ENCODE measurements around the gene GPRC5D.

GPRC5D gene

DNA sequence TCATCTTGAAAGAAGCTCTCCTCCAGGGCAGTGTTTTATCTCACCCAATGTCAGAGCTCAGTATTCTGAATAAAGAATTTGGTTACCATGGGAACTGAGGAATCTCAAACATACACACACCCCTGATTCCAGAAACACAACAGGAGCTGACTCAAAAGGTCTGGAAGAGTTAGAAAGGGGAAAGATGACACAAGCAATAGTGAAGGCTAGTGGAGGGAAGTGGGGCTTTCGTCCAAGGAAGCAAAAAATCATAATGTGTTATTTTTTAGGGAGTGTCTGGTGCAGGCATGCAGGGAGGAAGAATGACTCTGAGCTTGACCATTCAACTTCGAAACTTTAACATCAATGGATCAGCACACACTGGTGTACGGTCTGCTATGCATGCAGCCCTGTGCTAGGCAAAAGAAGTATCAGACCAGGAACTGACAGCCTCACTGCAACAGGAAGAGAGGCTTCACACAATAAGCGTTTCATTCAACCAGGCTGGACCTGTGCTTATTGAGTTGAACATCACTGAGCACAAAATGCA lies 27.8 kb upstream of the GPRC5D start:
- DNase-seq (ENCODE audit: low read depth), result no peak

DNA sequence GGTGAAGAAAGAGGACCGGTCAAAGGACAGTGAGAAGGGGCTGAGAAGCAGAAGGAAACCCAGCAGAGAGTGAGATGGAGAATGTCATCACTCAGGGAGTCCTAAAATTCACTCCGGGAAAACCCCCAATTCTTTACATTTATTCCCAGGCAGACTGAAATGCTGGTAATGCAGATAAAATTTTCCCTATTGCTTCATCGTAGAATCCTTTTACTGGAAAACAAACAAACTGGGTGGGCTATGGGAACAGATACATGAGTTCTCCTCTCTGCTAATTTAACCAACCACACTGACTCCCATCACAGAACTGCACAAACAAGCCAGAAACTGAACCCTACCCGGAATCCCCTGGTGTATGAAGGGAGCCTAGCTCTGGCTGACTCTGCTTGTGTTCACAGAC lies 27.2 kb upstream of the GPRC5D start:
- no peak for DNase-seq (ENCODE audit: low read depth)

DNA sequence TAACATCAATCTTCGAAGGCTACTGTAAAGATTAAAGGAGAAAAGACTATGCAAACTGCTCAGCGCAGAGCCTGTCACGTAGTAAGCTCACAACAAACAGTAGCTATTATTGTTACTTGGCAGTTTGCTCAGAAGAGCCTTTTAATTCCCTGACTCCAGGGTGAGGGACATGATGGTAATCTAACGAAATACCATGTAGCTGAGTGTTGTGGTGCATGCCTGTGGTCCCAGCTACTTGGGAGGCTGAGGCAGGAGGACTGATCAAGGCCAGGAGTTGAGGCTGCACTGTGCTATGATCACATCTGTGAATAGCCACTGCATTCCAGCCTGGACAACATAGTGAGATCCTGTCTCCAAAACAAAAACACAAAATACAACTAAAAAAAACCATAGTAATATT lies 25.3 kb upstream of the GPRC5D start:
- no peak for DNase-seq (ENCODE audit: low read depth)

DNA sequence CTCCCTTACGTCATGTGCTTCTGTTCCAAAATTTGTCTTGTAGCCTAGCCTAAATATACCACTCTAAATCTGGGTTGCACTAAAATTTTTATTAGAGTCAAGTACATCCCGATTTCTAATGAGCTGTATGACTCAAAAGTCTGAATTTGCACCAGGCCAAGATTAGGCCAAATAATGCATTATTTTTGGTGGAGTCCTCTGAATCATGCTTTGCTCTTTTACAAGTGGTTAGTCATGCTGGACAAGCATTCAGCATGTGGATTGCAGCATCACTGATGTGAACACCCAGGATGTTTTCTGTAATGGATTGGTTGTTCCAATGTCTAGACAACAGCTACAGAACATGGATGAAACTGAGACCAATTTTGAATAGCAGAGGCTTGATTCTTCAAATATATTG lies 24.4 kb upstream of the GPRC5D start:
- DNase-seq (ENCODE audit: low read depth), result no peak

DNA sequence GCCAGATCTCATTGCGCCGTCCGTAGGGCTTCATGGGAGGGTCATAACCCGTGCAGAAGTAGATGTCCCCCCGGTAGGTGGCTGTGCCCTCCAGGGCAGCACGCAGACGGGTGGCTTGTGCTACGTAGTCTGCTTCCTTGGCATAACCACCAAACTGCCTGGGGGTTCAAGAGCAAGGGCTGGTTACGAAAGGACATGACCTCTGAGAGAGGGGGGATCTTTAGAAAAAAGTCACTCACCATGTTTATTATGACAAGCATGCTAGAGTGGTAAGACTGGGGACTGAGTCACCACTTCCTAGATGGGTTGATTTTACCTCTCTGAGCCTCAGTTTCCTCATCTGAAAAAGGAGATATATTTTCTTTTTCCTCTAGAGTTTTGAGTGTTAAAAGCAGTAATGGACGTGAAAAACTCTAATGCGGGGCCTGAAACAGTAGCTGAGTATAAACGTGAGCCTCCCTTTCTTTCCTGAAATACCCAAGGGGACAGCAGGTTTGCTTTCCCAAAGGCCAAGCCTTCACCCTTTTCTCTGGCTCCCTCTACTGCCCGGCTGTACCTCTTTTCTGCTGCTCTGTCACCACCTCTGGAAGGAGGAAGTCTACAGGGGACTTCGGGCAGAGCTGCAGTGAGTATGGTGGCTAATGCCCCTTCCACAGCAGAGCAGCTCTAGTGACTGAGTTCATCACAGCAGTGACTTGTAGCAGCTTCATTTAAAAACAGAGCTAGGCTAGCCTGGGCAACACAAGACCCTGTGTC lies 23.5 kb upstream of the GPRC5D start:
- no peak for DNase-seq (ENCODE audit: low read depth)

DNA sequence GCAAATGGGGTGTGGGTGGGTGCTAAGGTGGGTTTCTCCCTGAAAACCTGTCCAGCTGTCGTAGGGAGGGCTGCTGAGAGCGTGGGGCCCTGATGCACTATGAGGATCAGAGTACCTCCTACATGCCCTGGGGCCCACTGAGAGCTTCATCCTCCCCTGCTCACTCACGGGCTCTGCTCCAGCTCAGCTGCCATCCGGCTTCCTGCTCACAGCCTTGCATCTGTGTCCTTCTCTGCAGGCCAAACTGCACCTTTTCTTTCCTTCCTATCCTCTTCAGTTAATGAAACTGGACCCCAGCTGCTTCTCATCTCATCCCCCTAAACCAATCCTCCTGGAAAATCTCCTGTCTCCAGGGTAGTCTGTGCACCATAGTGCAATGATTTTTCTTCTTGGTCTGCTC lies 22.2 kb upstream of the GPRC5D start:
- DNase-seq (ENCODE audit: low read depth), result no peak

DNA sequence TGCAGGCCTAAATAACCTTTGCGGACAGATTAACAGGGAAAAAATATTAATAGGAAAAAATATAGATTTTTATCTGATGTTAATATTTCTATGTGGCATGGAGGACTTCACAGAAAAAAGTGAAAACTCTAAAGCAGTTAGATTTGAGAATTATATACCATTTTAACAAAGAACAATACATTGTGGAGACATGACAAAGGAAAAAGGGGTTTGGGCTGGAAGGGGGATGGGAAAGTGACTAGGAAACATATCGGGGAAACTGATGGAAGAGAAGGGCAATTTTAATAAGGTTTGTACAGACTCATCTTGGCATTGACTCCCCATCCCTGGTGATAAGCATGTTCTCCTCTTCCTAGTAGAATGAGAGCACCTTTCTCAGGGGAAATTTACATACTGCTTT lies 21.0 kb upstream of the GPRC5D start:
- DNase-seq (ENCODE audit: low read depth), result no peak

DNA sequence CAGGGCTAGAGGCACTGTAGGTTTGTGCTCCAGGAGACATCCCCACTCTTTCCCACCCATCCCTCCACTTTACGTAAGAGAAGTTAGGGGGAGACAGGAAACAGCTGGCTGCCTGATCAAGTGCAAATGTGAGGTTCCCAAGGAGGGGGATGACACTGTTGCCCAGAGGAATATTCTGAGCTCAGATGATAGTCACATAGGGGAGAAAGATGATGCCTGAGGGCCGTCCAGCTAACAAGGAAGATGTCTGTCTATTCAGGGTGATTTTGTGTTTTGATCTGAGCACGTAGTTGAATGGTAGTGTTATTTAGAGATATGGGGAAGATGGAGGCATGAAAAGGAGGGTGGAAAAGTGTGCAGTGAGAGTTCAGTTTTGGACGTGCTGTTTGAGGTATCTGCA lies 13.9 kb upstream of the GPRC5D start:
- no peak for DNase-seq (ENCODE audit: low read depth)

DNA sequence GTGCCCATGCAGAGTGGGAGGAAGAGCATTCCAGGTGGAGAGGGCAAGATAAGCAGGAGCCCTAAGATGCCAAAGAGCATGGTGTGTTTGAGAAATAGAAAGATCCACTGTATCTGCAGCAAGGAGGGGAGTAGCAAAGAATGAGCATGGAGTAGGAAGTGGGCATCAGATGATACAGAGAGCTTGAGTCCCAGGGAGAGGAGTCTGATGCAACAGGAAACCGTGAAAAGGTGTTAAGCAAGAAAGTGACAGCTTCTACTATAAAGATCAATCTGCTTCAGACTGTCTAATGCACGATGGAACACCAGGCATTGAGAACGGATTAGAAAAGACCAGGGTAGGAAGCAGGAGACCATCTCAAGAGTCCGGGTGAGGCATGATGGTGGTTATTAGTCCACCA lies 12.3 kb upstream of the GPRC5D start:
- DNase-seq (ENCODE audit: low read depth), result no peak

DNA sequence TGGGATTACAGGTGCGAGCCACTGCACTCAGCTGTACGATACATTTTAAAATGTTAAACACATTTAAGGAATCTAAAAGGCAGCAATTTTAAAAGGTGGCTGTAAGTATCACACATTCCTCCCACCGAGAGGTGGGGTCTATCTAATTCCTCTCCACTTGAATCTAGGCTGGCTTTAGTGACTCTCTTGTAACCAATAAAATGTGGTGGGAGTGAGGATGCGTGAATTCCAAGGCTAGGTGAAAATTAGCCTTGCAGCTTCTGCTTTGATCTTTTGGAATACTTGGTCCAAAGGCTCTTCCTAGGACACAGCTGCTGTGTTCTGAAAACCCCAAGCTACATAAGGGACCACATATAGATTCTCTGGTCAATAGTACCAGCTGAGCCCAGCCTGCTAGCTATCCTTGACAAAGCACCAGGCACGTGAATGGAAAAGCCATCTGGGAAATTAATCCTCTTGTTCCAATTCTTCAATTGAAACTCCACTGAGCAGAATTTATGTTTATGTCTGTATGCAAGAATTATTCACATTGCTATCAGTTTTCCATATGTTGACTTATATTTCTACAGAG lies 8.8 kb upstream of the GPRC5D start:
- DNase-seq (ENCODE audit: low read depth), result no peak

DNA sequence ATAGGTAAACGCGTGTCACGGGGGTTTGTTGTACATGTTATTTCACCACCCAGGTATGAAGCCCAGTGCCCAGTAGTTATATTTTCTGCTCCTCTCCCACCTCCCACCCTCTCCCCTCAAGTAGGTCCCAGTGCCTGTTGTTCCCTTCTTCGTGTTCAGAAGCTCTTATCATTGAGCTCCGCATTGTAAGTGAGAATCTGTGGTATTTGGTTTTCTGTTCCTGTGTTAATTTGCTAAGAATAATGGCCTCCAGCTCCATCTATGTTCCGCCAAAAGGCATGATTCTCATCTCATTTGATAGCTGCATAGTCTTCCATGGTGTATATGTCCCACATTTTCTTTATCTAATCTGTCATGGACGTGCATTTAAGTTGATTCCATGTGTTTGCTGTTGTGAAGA lies 6.9 kb upstream of the GPRC5D start:
- DNase-seq (ENCODE audit: low read depth), result no peak

DNA sequence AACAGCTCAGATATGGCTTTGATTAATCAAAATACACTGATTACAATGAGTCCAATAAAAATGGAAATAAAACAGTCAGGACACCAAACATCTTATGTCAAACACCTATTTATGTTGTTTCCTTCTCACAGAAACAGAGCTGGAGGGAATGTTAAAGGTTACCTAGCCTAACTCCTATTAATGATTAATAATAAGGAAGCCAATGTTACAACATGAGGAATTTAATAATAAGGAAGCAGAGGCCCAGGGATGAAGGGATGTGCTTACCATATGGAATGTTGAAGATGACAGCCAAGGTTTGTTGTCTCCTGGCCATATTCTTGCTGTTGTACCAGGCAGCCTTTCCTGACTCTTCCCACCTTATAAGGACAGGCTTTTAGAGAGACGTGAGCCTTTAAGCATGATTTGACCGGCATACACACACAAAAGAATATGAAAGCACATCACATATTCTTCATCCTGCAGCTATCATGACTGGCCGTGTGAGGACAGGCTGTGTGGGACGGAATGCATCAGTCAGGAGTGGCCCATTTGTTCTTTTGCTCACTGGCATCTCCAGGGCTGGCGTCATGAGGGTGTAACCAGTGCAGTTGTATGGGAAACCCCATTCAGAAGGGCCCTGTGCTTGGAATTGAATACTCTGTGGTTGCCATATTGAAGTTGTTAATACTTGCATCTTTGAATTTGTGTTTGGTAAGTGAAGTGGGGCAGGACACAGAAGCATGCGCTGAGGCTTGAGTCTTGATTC lies 3.1 kb upstream of the GPRC5D start:
- no peak for DNase-seq (ENCODE audit: low read depth)

DNA sequence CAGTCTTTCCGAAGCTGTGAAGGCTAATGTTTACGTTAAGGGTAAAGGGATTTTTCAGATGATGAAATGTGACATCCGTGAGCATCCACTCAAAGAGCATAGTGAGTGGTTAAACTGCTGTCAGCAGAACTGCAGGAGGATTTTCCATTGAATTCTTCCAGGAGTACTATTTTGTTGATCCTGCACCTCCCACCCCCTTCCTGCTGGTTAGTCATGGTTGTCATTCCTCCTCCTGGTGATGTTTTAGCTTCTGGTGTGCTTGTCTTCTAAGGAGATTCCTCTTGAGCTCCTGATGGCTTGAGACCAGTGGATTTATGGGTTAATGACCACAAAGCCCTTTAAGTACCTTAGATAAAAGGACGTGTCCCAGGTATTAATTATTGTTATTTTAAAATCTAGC lies 2.4 kb upstream of the GPRC5D start:
- no peak for DNase-seq (ENCODE audit: low read depth)

DNA sequence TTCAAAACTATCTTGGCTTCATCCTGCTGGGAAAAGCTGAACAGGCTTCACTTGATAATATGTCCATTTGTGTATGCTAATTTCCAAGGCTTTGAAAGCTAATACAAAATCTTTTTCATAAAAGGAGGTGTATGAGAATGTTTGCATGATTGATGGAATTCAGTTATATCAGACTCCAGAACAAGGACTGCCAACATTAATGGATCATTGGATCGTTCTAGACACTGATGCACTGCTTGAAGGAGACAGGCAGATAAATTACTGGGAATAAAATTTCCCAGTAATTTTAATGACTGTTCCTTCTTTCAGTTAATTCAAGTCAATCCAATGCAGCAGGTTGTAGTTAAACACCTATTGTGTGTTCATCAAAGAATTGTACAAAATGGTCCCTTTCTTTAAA lies 466 bp downstream of the GPRC5D start:
- no peak for DNase-seq (ENCODE audit: low read depth)

DNA sequence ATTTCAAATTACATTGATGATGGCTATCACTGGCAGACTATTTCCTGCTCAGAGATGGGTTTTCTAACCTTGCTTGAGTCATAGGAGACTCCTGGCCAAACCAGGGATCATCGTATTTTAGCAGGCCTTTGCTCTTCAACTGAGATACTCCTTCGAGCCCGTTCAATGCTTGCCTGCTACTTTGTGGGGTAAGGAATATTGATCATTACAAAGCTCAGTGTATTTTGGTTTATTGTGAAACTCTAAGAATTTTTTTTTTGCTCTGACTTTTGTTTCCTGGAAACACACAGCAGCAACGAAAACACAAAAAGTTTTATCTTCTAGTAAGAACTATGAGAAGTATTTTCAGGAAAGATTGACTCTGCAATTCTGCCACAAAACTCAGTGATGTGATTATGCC lies 4.1 kb downstream of the GPRC5D start:
- no peak for DNase-seq (ENCODE audit: low read depth)

DNA sequence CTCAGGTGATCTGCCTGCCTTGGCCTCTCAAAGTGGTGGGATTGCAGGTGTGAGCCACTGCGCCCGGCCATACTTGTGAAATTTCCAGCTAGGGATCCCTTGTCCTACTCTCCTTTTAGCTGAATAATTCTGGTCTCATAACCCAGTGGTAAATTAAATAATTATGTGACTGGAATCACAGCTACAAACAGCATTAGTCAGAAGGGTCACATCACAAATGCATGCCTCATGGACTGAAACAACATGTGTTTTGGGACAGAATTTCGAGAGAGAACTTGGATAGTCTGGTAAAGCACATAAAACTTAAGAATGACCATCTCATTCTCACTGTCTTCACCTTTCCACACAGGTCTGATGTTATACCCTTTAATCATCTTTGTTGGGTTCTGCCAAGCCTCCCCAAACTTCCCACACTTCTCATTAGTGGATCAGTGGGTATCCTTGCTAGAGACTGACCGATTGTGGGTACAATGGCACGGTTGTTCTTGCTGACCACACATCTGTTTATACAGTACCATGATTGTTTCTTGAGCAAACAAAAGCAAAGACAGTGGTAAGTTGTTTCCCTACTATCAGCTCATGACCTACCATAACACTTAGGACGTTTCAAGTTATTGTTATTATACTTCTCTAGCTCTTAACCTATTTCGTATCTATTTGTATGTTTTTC lies 5.1 kb downstream of the GPRC5D start:
- no peak for DNase-seq (ENCODE audit: low read depth)

DNA sequence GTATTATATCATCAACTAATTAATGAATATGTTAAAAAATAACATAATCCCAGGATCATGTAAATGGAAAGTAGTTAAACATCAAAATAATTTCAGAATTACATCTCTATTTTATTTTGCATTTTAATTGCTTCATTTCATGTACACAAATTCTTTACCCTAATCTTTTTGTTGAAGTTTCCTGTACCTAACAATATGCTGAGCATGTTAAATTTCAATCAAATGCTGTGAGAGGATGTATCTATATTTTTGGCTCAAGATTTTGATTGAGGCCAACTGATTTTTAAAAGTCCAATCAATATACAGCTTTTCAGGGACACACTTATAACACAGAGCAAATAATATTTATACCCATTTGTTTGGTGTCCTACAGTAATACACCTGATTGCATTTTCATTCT lies 6.4 kb downstream of the GPRC5D start:
- no peak for DNase-seq (ENCODE audit: low read depth)

DNA sequence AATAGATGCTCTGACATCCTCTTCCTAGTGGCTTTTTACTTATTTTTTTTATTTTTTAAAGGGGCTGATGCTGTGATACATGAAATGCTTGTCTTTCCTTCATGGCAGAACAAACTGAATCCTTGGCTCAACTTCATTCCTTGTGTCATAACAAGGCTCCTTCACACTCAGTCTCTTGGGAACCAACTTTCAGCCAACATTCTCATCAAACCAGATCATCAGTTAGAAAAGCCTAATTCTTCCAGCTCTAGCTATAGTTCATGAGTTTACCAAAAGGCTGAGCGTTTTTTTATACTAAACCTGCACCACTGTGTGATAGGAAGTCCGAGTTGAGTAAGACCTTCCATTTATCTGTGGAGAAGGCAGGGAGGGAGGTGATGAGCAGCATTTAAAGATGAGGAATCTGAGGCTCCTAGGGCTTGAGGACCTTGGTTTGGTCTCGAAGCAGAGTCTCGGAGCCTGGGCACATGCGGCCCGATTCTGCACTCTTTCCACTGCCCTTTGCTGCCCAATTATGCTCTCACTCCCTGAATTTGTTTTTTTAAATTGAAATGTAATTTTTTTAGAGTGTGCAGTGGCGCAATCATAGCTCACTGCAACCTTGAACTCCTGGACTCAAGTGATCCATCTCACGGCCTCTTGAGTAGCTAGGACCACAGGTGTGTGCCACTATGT lies 8.2 kb downstream of the GPRC5D start:
- DNase-seq (ENCODE audit: low read depth), result no peak

DNA sequence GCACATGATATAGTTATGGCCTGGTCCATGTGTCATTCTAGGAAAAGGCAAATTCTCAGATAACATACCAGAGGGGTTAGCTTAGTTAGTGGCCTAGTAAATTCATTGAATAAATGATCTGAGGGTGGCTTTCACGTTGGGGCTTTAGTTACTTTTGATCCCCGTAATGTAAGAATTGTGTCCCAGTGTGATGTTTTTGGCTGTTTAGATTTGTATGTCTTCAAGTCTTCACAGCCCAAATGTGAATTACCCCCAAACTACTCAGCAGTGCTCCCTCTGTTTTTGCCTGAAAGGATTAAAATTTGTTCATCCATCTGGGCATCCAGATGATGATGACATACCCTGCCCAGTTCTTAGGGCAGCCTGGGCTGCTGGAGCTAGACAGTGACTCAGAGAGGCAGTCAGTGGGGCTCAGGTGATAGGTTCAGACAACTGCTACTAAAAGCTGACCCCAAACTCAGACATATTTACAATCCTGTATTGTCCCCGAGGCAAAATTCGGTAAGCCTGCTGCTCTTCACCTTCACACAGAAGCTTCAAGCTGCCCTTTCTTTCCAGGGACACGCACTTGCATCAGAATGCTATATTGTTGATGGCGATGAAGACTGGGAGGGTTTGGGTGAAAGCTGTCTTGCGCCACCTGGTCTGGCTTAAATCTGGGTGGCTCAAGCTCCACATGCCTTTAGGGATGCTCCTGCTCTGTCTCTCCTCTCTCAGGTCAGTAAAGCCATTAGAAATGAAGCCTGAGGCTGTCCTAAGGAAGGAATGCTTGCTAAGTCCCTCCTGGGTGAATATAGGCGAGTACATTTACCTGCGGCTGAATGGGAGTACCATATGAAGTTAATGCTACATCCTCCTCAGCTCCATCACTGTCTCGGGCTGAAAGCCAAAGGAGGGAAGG lies 10.3 kb downstream of the GPRC5D start:
- no peak for DNase-seq (ENCODE audit: low read depth)

DNA sequence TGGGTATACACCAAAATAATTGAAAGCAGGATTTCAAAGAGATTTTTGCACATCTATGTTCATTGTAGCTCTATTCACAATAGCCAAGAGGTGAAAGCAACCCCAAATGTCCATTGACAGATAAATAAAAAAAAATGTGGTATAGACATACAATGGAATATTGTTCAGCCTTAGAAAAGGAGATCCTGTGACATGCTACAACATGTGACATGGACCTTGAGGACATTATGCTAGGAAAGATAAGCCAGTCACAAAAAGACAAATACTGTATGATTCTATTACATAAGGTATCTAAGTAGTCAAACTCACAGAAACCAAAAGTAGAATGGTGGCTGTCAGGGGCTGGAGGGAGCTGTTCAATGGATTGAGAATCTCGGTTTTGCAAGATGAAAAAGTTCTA lies 12.1 kb downstream of the GPRC5D start:
- DNase-seq (ENCODE audit: low read depth), result no peak

DNA sequence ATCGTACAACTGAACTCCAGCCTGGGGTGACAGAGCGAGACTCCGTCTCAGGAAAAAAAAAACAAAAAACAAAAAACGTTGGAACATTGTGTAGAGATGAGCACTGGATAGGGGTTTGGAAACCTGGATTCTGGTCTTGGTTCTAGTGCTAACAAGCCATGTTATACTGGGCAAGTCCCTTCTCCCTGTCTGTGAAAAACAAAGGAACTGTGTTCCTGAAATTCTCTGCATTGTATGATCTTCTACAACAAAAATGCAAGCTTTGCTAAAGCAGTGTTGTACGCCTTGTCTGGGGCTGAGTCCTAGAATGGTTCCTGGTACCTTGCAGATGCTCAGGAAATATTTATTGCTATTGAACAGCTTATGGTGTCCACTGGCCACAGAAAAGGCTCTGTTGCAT lies 13.4 kb downstream of the GPRC5D start:
- no peak for DNase-seq (ENCODE audit: low read depth)

All from stimulated activated CD8-positive, alpha-beta memory T cell treated with anti-CD3 and anti-CD28 coated beads, Interleukin-12 subunit alpha, Interleukin-12 subunit beta, amount 100 ng/mL, for 4 hours (primary cell).